Measurements from ENCODE around the gene ALOX5.
"Not testable (repeated sequence)": the region's sequence is repeated elsewhere in the genome, so short reads cannot be mapped to it uniquely, and the experiment has no call there.

ALOX5 gene

GRCh38 chr10:45468079-45468478 lies 94.1 kb downstream of the ALOX5 start:
- no peak for DNase-seq (ENCODE audit: low read depth in 2 of 2)

- no peak for DNase-seq (ENCODE audit: low read depth in 2 of 2)
These were observed 96.3 kb downstream of the ALOX5 start for GRCh38 chr10:45470098-45471012.

- DNase-seq (ENCODE audit: low read depth in 2 of 2): no peak
These were observed 97.0 kb downstream of the ALOX5 start for GRCh38 chr10:45471059-45471458.

- DNase-seq (ENCODE audit: low read depth in 2 of 2): no peak
These were observed 97.7 kb downstream of the ALOX5 start for GRCh38 chr10:45471531-45472310.

GRCh38 chr10:45473126-45473525 lies 99.1 kb downstream of the ALOX5 start:
- DNase-seq (ENCODE audit: low read depth in 2 of 2): no peak

- DNase-seq (ENCODE audit: low read depth in 2 of 2): no peak
These were observed 102.5 kb downstream of the ALOX5 start for GRCh38 chr10:45476559-45476958.

- no peak for DNase-seq (ENCODE audit: low read depth in 2 of 2)
These were observed 106.3 kb downstream of the ALOX5 start for GRCh38 chr10:45480294-45480693.

GRCh38 chr10:45481100-45481499 lies 107.1 kb downstream of the ALOX5 start:
- DNase-seq (ENCODE audit: low read depth in 2 of 2): not testable (repeated sequence)

GRCh38 chr10:45483002-45483401 lies 109.0 kb downstream of the ALOX5 start:
- DNase-seq (ENCODE audit: low read depth in 2 of 2): no peak

- no peak for DNase-seq (ENCODE audit: low read depth in 2 of 2)
These were observed 113.7 kb downstream of the ALOX5 start for GRCh38 chr10:45487735-45488134.

- no peak for DNase-seq (ENCODE audit: low read depth in 2 of 2)
These were observed 114.3 kb downstream of the ALOX5 start for GRCh38 chr10:45488365-45488764.

GRCh38 chr10:45490277-45490676 lies 116.3 kb downstream of the ALOX5 start:
- DNase-seq (ENCODE audit: low read depth in 2 of 2): no peak

GRCh38 chr10:45491061-45491460 lies 117.0 kb downstream of the ALOX5 start:
- DNase-seq (ENCODE audit: low read depth in 2 of 2): no peak

Measured in fibroblast of skin of left biceps (primary cell).